Measurements from ENCODE around the gene ESRRG.

ESRRG gene

DNA sequence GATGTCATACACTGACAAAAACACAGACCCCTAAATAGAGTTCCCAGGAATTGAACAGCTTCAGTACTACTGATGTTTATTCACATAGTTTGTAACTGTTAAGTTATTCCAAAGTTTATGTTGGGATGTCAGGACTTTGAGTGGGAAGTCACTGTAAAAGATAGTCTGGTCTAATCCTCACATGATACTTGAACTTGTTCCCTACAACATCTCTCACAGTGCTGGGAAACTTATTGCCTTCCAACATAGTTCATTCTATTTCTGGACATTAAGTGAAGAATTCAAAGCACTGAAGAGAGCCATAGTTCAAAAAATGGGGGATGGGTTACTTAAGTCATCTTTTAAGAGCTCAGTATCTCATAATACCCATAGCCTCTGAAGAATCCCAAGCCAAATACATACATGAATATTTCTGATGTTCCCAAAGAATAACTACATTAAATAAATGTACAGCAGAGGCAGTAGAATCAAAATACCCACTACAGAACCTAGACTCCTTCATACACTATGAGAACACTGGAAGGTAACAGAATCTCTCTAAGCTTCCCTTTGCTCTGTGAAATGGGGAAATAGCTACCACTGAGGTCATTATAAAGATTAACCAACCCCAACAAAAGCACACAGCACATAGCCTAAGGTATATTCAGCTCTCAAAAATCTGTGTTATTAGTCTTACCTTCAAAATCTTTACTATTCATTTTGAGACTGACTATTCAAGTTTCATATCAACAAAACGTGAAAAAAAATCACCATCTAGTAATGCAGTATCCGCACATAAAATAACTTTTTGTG lies 81.4 kb downstream of the ESRRG start:
- DNase-seq (ENCODE audit: low read depth) = no peak
- TF ChIP-seq, protein P1, sequence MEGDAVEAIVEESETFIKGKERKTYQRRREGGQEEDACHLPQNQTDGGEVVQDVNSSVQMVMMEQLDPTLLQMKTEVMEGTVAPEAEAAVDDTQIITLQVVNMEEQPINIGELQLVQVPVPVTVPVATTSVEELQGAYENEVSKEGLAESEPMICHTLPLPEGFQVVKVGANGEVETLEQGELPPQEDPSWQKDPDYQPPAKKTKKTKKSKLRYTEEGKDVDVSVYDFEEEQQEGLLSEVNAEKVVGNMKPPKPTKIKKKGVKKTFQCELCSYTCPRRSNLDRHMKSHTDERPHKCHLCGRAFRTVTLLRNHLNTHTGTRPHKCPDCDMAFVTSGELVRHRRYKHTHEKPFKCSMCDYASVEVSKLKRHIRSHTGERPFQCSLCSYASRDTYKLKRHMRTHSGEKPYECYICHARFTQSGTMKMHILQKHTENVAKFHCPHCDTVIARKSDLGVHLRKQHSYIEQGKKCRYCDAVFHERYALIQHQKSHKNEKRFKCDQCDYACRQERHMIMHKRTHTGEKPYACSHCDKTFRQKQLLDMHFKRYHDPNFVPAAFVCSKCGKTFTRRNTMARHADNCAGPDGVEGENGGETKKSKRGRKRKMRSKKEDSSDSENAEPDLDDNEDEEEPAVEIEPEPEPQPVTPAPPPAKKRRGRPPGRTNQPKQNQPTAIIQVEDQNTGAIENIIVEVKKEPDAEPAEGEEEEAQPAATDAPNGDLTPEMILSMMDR (IDR thresholded peaks at IDR 0.05; ENCODE audit: low read length, missing control alignments) = no peak

DNA sequence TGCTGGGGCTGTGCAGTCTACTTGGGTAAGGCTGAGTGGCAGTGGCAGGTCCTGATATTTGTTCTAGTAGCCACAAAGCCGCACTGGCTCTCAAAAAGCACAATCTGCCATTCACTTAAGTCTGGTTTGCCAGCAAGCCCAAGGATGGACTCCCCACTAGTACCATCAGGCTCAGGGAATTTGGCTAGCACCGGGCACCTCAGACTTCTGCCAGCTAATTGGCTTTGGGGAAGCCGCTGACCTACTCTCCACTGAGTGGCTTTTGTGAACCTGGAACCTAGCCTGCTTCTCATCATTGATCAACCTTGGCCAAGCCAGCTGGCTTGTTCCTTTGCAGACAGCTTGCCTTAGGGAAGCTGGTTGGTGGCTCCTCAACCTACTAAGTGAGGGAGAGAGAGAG lies 83.1 kb downstream of the ESRRG start:
- TF ChIP-seq, protein P1 (IDR thresholded peaks at IDR 0.05; ENCODE audit: low read length, missing control alignments) = no peak
- H3K4me3 ChIP-seq (replicated peaks; ENCODE audit: low read depth, low read length) = no peak overlapping the region
- DNase-seq (ENCODE audit: low read depth) = no peak

More for the DNA sequence above, 81.4 kb downstream of the ESRRG start:
- no peak overlapping the region for H3K4me3 ChIP-seq (replicated peaks; ENCODE audit: low read depth, low read length)

DNA sequence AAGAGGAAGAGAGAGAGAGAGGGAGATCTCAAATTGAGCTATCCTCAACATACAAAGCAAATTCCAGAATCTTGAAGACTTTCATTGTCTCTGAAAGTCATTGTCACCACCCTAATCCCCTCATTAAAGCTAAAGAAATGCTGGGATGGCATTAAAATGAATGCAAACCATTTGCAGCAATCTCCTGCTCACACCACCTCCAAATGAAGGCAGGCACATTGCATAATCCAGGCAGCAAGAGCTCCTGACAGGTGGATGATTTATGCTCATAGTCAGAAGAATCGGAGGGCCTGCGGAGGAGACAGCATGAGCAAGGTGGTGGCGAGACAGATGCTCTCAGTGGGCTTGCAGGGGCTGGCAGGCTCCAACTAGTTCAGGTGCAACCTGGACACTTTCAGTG lies 90.2 kb downstream of the ESRRG start:
- TF ChIP-seq, protein P1 (IDR thresholded peaks at IDR 0.05; ENCODE audit: low read length, missing control alignments) = no peak
- DNase-seq (ENCODE audit: low read depth) = no peak
- H3K4me3 ChIP-seq (replicated peaks; ENCODE audit: low read depth, low read length) = no peak overlapping the region

DNA sequence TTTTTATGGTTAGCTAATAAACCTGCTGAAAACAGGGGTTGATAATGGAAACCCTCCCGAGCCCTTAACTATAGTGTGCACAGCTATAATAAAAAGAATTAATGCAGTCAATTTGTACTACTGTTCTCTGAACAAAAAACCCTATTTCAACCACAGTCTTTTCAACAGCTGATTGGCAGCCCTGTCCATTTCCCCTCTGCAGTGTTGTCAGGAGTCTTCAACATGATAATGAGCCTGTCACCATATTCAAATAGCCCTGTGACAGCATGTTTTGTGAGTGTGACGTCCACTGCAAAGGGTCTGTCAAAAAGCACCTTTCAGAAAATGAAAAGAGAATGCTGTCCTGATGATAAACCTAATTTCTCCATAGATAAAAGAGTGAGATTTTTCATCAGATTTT lies 92.7 kb downstream of the ESRRG start:
- H3K4me3 ChIP-seq (replicated peaks; ENCODE audit: low read depth, low read length) = no peak overlapping the region
- TF ChIP-seq, protein P1 (IDR thresholded peaks at IDR 0.05; ENCODE audit: low read length, missing control alignments) = no peak
- no peak for DNase-seq (ENCODE audit: low read depth)

DNA sequence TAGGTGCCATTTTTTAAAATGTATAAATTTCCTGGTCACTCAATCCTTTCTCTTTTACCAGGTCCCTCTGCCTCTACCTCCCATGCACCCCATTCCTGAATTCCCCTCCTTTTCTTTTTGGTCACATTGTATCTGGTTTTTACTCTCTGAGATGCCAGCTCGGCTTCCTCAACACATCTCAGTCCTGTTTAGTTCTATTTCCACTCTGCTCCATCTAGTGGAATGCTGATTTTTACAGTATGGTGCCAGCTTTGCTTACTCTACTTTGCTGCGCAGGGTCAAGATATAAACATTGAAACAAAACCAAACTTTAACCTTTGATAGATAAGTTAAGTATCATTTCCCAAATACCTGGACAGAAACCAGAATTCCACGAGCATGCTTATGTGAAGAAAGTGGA lies 96.0 kb downstream of the ESRRG start:
- TF ChIP-seq, protein P1 (IDR thresholded peaks at IDR 0.05; ENCODE audit: low read length, missing control alignments) = no peak
- no peak overlapping the region for H3K4me3 ChIP-seq (replicated peaks; ENCODE audit: low read depth, low read length)
- no peak for DNase-seq (ENCODE audit: low read depth)

DNA sequence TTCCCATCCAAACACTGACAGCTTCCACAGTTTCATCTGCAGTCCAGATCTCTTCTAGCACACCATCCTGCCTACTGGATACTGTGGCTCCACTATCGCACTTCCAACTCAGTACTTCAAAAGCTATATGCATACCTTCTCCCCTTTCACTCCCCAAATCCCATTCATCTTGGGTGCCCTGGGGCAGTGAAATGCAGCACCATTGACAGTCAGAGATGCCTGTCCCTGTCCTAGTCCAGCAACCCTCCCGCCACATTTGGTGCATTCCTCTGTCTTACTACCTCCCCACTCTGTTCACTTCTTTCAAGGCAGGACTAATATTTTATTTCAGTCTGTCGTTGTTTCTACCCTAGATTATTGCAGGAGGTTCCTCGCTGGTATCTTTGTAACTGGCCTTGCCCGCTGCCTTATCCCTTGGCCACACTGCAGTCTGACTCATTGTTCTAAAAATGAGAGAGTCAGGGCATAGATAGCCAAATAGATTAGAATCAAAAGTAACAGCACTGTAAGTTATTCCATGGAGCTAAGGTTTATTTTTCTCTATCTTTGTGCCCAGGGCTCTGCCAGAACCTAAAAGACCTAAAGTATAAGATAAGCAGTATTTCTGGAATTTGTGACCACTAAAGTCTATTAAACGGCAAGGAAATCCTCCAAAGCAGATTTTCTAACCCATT lies 96.7 kb downstream of the ESRRG start:
- DNase-seq (ENCODE audit: low read depth) = no peak
- H3K4me3 ChIP-seq (replicated peaks; ENCODE audit: low read depth, low read length) = no peak overlapping the region
- TF ChIP-seq, protein P1 (IDR thresholded peaks at IDR 0.05; ENCODE audit: low read length, missing control alignments) = no peak

Measured in fibroblast of pulmonary artery (primary cell).